Gastroesophageal sphincter (tissue), 3 donors: ENCODE data around the gene NAGLU.

Experiments
- POLR2A ChIP-seq, 2 donors: fragments of 450-650 bp; IDR thresholded peaks; one replicate each; pipeline ENCODE4 v1.6.1; 2017; ENCODE audit warnings: antibody characterized with exemption in 2 of 2, mild to moderate bottlenecking in 2 of 2, moderate library complexity in 1 of 2
- POLR2AphosphoS5 ChIP-seq: sonication (generic); formaldehyde crosslinking; IDR thresholded peaks from one replicate; pipeline ENCODE4 v1.6.1; 2017; ENCODE audit warnings: antibody characterized with exemption
- TF ChIP-seq, protein P1 (sequence below), 4 experiments: fragments of 200-600 bp in 2 of 4; fragments of 450-650 bp in 2 of 4; sonication (generic) in 1 of 4; IDR thresholded peaks; one replicate each; pipeline ENCODE4 v1.5.1; 2017 to 2019; ENCODE audit warnings: antibody characterized with exemption in 4 of 4, mild to moderate bottlenecking in 2 of 4, moderate library complexity in 2 of 4

DNA sequence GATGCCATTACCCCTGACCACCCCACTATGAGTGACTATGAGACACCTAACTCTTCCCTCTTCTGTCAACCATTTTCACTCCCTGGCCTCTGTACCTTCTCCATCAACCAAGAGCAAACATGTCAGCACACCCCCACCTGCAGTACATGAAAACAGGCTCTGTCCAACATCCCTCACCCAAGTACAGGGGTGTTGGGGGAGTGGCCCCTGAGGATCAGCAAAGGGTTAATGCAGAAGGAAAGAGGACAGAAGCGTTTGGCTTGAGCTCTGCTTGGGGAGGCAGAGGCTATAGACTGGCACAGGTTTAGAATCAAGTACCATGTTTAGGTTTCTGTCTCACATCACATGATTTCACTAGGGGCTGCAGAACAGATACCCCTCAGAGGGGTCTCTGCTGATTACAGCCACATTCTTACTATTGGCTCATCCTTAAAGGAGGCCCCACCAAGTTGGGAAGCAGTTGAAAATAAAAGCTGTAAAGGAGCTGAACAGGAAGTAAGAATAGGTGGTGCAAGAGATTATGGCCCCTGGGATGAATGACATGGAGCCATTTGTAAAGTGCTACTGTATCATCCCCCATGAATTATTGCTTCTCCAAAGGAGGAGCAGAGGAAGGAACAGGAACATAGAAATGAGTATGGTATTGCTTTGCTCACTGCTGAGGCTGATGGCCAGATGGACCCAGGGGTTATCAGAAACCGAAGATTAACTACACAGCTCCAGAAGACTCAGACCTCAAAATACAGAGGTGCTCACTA is 43.9 kb downstream of the NAGLU start:
- TF ChIP-seq, protein P1, sequence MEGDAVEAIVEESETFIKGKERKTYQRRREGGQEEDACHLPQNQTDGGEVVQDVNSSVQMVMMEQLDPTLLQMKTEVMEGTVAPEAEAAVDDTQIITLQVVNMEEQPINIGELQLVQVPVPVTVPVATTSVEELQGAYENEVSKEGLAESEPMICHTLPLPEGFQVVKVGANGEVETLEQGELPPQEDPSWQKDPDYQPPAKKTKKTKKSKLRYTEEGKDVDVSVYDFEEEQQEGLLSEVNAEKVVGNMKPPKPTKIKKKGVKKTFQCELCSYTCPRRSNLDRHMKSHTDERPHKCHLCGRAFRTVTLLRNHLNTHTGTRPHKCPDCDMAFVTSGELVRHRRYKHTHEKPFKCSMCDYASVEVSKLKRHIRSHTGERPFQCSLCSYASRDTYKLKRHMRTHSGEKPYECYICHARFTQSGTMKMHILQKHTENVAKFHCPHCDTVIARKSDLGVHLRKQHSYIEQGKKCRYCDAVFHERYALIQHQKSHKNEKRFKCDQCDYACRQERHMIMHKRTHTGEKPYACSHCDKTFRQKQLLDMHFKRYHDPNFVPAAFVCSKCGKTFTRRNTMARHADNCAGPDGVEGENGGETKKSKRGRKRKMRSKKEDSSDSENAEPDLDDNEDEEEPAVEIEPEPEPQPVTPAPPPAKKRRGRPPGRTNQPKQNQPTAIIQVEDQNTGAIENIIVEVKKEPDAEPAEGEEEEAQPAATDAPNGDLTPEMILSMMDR (IDR thresholded peaks at IDR 0.05), result no peak
- TF ChIP-seq POLR2A (IDR thresholded peaks at IDR 0.05) (no peak), POLR2AphosphoS5 (no peak)
